Measurements from ENCODE around the gene NEXN.
"Not testable (repeated sequence)": the region's sequence is repeated elsewhere in the genome, so short reads cannot be mapped to it uniquely, and the experiment has no call there.

NEXN gene

GRCh38 chr1:77906624-77907023 lies 18.2 kb downstream of the NEXN start:
- no peak for DNase-seq

- no peak for DNase-seq
These were observed 21.7 kb downstream of the NEXN start for GRCh38 chr1:77910116-77910515.

GRCh38 chr1:77918918-77919317 lies 30.5 kb downstream of the NEXN start:
- DNase-seq = not testable (repeated sequence)

GRCh38 chr1:77925518-77925917 lies 37.1 kb downstream of the NEXN start:
- DNase-seq = no peak

- no peak for DNase-seq
These were observed 37.5 kb downstream of the NEXN start for GRCh38 chr1:77925956-77926355.

GRCh38 chr1:77926561-77927357 lies 38.3 kb downstream of the NEXN start:
- no peak for DNase-seq

GRCh38 chr1:77927414-77927813 lies 39.0 kb downstream of the NEXN start:
- no peak for DNase-seq

GRCh38 chr1:77929806-77930205 lies 41.4 kb downstream of the NEXN start:
- no peak for DNase-seq

- DNase-seq = no peak
These were observed 50.2 kb downstream of the NEXN start for GRCh38 chr1:77938651-77939050.

GRCh38 chr1:77940921-77941570 lies 52.6 kb downstream of the NEXN start:
- no peak for DNase-seq

GRCh38 chr1:77942400-77943140 lies 54.1 kb downstream of the NEXN start:
- DNase-seq = no peak

GRCh38 chr1:77945345-77945744 lies 56.9 kb downstream of the NEXN start:
- no peak for DNase-seq

GRCh38 chr1:77948841-77949424 lies 60.5 kb downstream of the NEXN start:
- no peak for DNase-seq

GRCh38 chr1:77950873-77951272 lies 62.4 kb downstream of the NEXN start:
- DNase-seq = no peak

- DNase-seq = no peak
These were observed 62.9 kb downstream of the NEXN start for GRCh38 chr1:77951328-77951727.

GRCh38 chr1:77953907-77954306 lies 65.5 kb downstream of the NEXN start:
- no peak for DNase-seq

- DNase-seq = no peak
These were observed 66.1 kb downstream of the NEXN start for GRCh38 chr1:77954521-77954920.

- DNase-seq = no peak
These were observed 67.3 kb downstream of the NEXN start for GRCh38 chr1:77955709-77956108.

GRCh38 chr1:77956464-77956863 lies 68.0 kb downstream of the NEXN start:
- DNase-seq = no peak

- DNase-seq = no peak
These were observed 70.0 kb downstream of the NEXN start for GRCh38 chr1:77958391-77958790.

GRCh38 chr1:77958850-77959249 lies 70.4 kb downstream of the NEXN start:
- no peak for DNase-seq

GRCh38 chr1:77961392-77961791 lies 73.0 kb downstream of the NEXN start:
- no peak for DNase-seq

GRCh38 chr1:77966291-77966690 lies 77.9 kb downstream of the NEXN start:
- no peak for DNase-seq

GRCh38 chr1:77970192-77970591 lies 81.8 kb downstream of the NEXN start:
- no peak for DNase-seq

Measured in stimulated activated CD4-positive, alpha-beta T cell treated with anti-CD3 and anti-CD28 coated beads, Interleukin-15, amount 100 ng/mL, for 24 hours (primary cell).